SJSA1 (cell line): Measurements from ENCODE around the gene PNMA8B. TPM values are rescaled to one million over a fixed set of nuclear protein-coding genes. Genes with fewer than 3 reads are reported as not detected.

ENCODE experiments used
- DNase-seq, 2 experiments: peaks; one replicate each; pipeline ENCODE4 v3.0.0-alpha.2; 2015 to 2020; ENCODE audit warnings: low spot score in 2 of 2, low read depth in 1 of 2
- H3K27ac ChIP-seq: fragments of 250-450 bp; sonication (Bioruptor Pico); 2 replicates; pipeline ENCODE4 v1.5.1; 2020; ENCODE audit warnings: mild to moderate bottlenecking, moderate library complexity
- H3K27me3 ChIP-seq: fragments of 250-450 bp; sonication (Bioruptor Pico); replicated peaks from 2 replicates; pipeline ENCODE4 v1.5.1; 2020; ENCODE audit warnings: mild to moderate bottlenecking, moderate library complexity
- H3K36me3 ChIP-seq: fragments of 250-450 bp; sonication (Bioruptor Pico); 2 replicates; pipeline ENCODE4 v1.5.1; 2020; ENCODE audit warnings: mild to moderate bottlenecking
- H3K4me1 ChIP-seq: fragments of 250-450 bp; sonication (Bioruptor Pico); replicated peaks from 2 replicates; pipeline ENCODE4 v1.6.1; 2021; ENCODE audit warnings: mild to moderate bottlenecking
- H3K4me3 ChIP-seq: fragments of 250-450 bp; sonication (Bioruptor Pico); 2 replicates; pipeline ENCODE4 v1.5.1; 2020; ENCODE audit warnings: mild to moderate bottlenecking
- H3K9me3 ChIP-seq: fragments of 250-450 bp; sonication (Bioruptor Pico); replicated peaks from 2 replicates; pipeline ENCODE4 v1.5.1; 2020; ENCODE audit warnings: mild to moderate bottlenecking
- total RNA-seq: library from RNA; depleted of rRNA; stranded (reverse); fragments of >200 nt; shearing (Covaris generic); gene quantifications from 2 replicates; pipeline ENCODE4 v1.2.3, GENCODE V29; 2014; rRNA removed

PNMA8B gene
- total RNA-seq, 1 experiment from 2014 or later, result not detected

- no peaks in the 10 kb centered on the region for H3K36me3 ChIP-seq
- H3K9me3 ChIP-seq, result no peaks in the 10 kb centered on the region; the same call in none of the 2 replicates
- H3K27ac ChIP-seq, result no peak overlapping the region
- H3K4me3 ChIP-seq, result no peak overlapping the region
- H3K27me3 ChIP-seq, result no peaks in the 10 kb centered on the region
- DNase-seq, result no peak
- no peaks in the 10 kb centered on the region for H3K4me1 ChIP-seq
Measured at GRCh38 chr19:46449228-46449627, 46.4 kb downstream of the PNMA8B start.

GRCh38 chr19:46448601-46449000, 47.1 kb downstream of the PNMA8B start:
- H3K4me1 ChIP-seq, result no peaks in the 10 kb centered on the region; the same call in 1 of the 2 replicates

GRCh38 chr19:46447824-46448223, 47.8 kb downstream of the PNMA8B start:
- no peaks in the 10 kb centered on the region for H3K36me3 ChIP-seq
- no peak overlapping the region for H3K4me3 ChIP-seq
- no peaks in the 10 kb centered on the region for H3K27me3 ChIP-seq
- no peak overlapping the region for H3K27ac ChIP-seq
- no peak for DNase-seq
- no peaks in the 10 kb centered on the region; the same call in none of the 2 replicates for H3K9me3 ChIP-seq
- H3K4me1 ChIP-seq, result peaks cover 5% of the 10 kb centered on the region

More at GRCh38 chr19:46448601-46449000, 47.1 kb downstream of the PNMA8B start:
- no peak for DNase-seq
- Histone ChIP-seq H3K9me3 (no peaks in the 10 kb centered on the region; the same call in none of the 2 replicates), H3K27me3 (no peaks in the 10 kb centered on the region), H3K36me3 (no peaks in the 10 kb centered on the region), H3K4me3 (no peak overlapping the region), H3K27ac (no peak overlapping the region)

- no peak overlapping the region for H3K27ac ChIP-seq
- H3K4me3 ChIP-seq, result no peak overlapping the region
- H3K36me3 ChIP-seq, result no peaks in the 10 kb centered on the region
- no peak for DNase-seq
- H3K27me3 ChIP-seq, result no peaks in the 10 kb centered on the region
- no peaks in the 10 kb centered on the region; the same call in none of the 2 replicates for H3K9me3 ChIP-seq
- peaks cover 6% of the 10 kb centered on the region for H3K4me1 ChIP-seq
Measured at GRCh38 chr19:46447006-46447405, 48.7 kb downstream of the PNMA8B start.

- Histone ChIP-seq H3K4me1 (peaks cover 6% of the 10 kb centered on the region), H3K4me3 (no peak overlapping the region), H3K36me3 (no peaks in the 10 kb centered on the region), H3K9me3 (no peaks in the 10 kb centered on the region; the same call in none of the 2 replicates), H3K27ac (no peak overlapping the region), H3K27me3 (no peaks in the 10 kb centered on the region)
- DNase-seq, result no peak
Measured at GRCh38 chr19:46446021-46446420, 49.6 kb downstream of the PNMA8B start.

- Histone ChIP-seq H3K9me3 (no peaks in the 10 kb centered on the region), H3K4me3 (no peak overlapping the region), H3K27ac (no peak overlapping the region)
Measured at GRCh38 chr19:46442808-46443450, 52.7 kb downstream of the PNMA8B start.

GRCh38 chr19:46441866-46442265, 53.8 kb downstream of the PNMA8B start:
- no peak for DNase-seq

More at GRCh38 chr19:46442808-46443450, 52.7 kb downstream of the PNMA8B start:
- H3K36me3 ChIP-seq, result no peaks in the 10 kb centered on the region
- peaks cover 6% of the 10 kb centered on the region for H3K4me1 ChIP-seq
- peak in 1 of 2 experiments; percentile 64 for DNase-seq
- H3K27me3 ChIP-seq, result no peaks in the 10 kb centered on the region

More at GRCh38 chr19:46441866-46442265, 53.8 kb downstream of the PNMA8B start:
- Histone ChIP-seq H3K4me3 (no peak overlapping the region), H3K27ac (no peak overlapping the region), H3K9me3 (no peaks in the 10 kb centered on the region), H3K27me3 (no peaks in the 10 kb centered on the region), H3K36me3 (no peaks in the 10 kb centered on the region), H3K4me1 (peaks cover 6% of the 10 kb centered on the region)

Other genes starting within 250 kb of the PNMA8B start
- gene HIF3A, start 198.8 kb downstream of the PNMA8B start, total RNA-seq, result not detected in 2 replicates
- 77.3 and 79.9 TPM in 2 replicates for gene PPP5C, start 148.8 kb downstream of the PNMA8B start, total RNA-seq
- gene CCDC8, start 82.3 kb downstream of the PNMA8B start, total RNA-seq, result 12.5 and 18.6 TPM in 2 replicates
- not detected in 2 replicates for gene PNMA8C, start 66.9 kb downstream of the PNMA8B start, total RNA-seq
- gene PNMA8A, start 24.3 kb downstream of the PNMA8B start, total RNA-seq, result 7.6 and 8.1 TPM in 2 replicates
- 232 and 272 TPM in 2 replicates for gene CALM3, start 105.5 kb upstream of the PNMA8B start, total RNA-seq
- gene PTGIR, start 129.2 kb upstream of the PNMA8B start, total RNA-seq, result not detected in 2 replicates
- gene GNG8, start 140.3 kb upstream of the PNMA8B start, total RNA-seq, result not detected in 2 replicates
- gene DACT3, start 165.3 kb upstream of the PNMA8B start, total RNA-seq, result 2.4 and 4.4 TPM in 2 replicates
- gene PRKD2, start 221.2 kb upstream of the PNMA8B start, total RNA-seq, result 7.3 and 7.8 TPM in 2 replicates